Skeletal muscle cell (primary cell): ENCODE data around the gene PRRX1.

ENCODE experiments used
- DNase-seq: peaks from one replicate; pipeline ENCODE4 v3.0.0-alpha.2; 2010; ENCODE audit warnings: low read depth
- H3K4me3 ChIP-seq: 2 replicates; pipeline ENCODE4 v1.5.1; 2011; ENCODE audit warnings: low read depth, mild to moderate bottlenecking, control low read depth, low read length, moderate library complexity

Gene PRRX1

GRCh38 chr1:170742600-170742999, 78.7 kb downstream of the PRRX1 start:
- H3K4me3 ChIP-seq: no peak overlapping the region
- no peak for DNase-seq

- DNase-seq: no peak
- H3K4me3 ChIP-seq: no peak overlapping the region
Measured at GRCh38 chr1:170743083-170743482, 79.2 kb downstream of the PRRX1 start.

- H3K4me3 ChIP-seq: no peak overlapping the region
- no peak for DNase-seq
Measured at GRCh38 chr1:170749549-170749948, 85.6 kb downstream of the PRRX1 start.

- DNase-seq: no peak
- H3K4me3 ChIP-seq: no peak overlapping the region
Measured at GRCh38 chr1:170749959-170750358, 86.0 kb downstream of the PRRX1 start.

- no peak overlapping the region for H3K4me3 ChIP-seq
- DNase-seq: no peak
Measured at GRCh38 chr1:170755795-170756194, 91.9 kb downstream of the PRRX1 start.

GRCh38 chr1:170758992-170759391, 95.1 kb downstream of the PRRX1 start:
- no peak for DNase-seq
- no peak overlapping the region for H3K4me3 ChIP-seq

- no peak for DNase-seq
- no peak overlapping the region for H3K4me3 ChIP-seq
Measured at GRCh38 chr1:170765279-170765678, 101.3 kb downstream of the PRRX1 start.

- no peak for DNase-seq
- no peak overlapping the region for H3K4me3 ChIP-seq
Measured at GRCh38 chr1:170765712-170766330, 101.9 kb downstream of the PRRX1 start.

- no peak overlapping the region for H3K4me3 ChIP-seq
- DNase-seq: no peak
Measured at GRCh38 chr1:170768929-170769328, 105.0 kb downstream of the PRRX1 start.

- DNase-seq: no peak
Measured at GRCh38 chr1:170769691-170770090, 105.8 kb downstream of the PRRX1 start.

GRCh38 chr1:170770254-170770653, 106.3 kb downstream of the PRRX1 start:
- no peak for DNase-seq
- H3K4me3 ChIP-seq: no peak overlapping the region

More at GRCh38 chr1:170769691-170770090, 105.8 kb downstream of the PRRX1 start:
- no peak overlapping the region for H3K4me3 ChIP-seq

- no peak for DNase-seq
- no peak overlapping the region for H3K4me3 ChIP-seq
Measured at GRCh38 chr1:170776252-170776651, 112.3 kb downstream of the PRRX1 start.

- H3K4me3 ChIP-seq: no peak overlapping the region
- no peak for DNase-seq
Measured at GRCh38 chr1:170776777-170777176, 112.8 kb downstream of the PRRX1 start.
